T-helper 17 cell (primary cell): ENCODE data around the gene FOXF1. TPM values are rescaled to one million over a fixed set of nuclear protein-coding genes. Genes with fewer than 3 reads are reported as not detected.

ENCODE experiments used
- ATAC-seq: fragments of 150-1000 bp; cut with Tn5 transposase; 2 replicates; pipeline ENCODE4 v1.10.0; 2021; ENCODE audit warnings: mild to moderate bottlenecking, moderate library complexity
- DNase-seq, 3 donors: peaks; one replicate each; pipeline versions ENCODE4 v3.0.0 to v3.0.0-alpha.2; 2020 to 2021
- H3K9me3 ChIP-seq: one replicate; pipeline ENCODE4 v1.7.0; 2013; ENCODE audit warnings: low read length, mild to moderate bottlenecking; ENCODE audit not compliant: control insufficient read depth, poor library complexity, severe bottlenecking
- H3K27ac Mint-ChIP-seq: one replicate; pipeline ENCODE4 v1.8.0; 2022; ENCODE audit warnings: mild to moderate bottlenecking, moderate library complexity, mixed read lengths
- H3K27me3 Mint-ChIP-seq: one replicate; pipeline ENCODE4 v1.8.0; 2022; ENCODE audit warnings: mixed read lengths
- H3K36me3 Mint-ChIP-seq: one replicate; pipeline ENCODE4 v1.8.0; 2022; ENCODE audit warnings: low read depth, mixed read lengths
- H3K4me1 Mint-ChIP-seq: one replicate; pipeline ENCODE4 v1.8.0; 2022; ENCODE audit warnings: mild to moderate bottlenecking, mixed read lengths
- H3K4me3 Mint-ChIP-seq: one replicate; pipeline ENCODE4 v1.8.0; 2022; ENCODE audit warnings: mild to moderate bottlenecking, moderate library complexity, mixed read lengths
- total RNA-seq, 4 donors: library from RNA in 2 of 4; stranded (reverse) in 2 of 4; gene quantifications; one replicate each; pipeline ENCODE4 v1.2.3 and lab custom pipeline; 2022 to 2026

FOXF1 gene
- total RNA-seq, 2 donors from 2014 or later, result not detected

GRCh38 chr16:86563469-86564345, 53.4 kb downstream of the FOXF1 start:
- peak; percentile 98 for ATAC-seq
- DNase-seq, result peak; percentile 68 to 81 (median 75)
- peak overlapping the region; percentile 79 for H3K4me3 Mint-ChIP-seq
- H3K36me3 Mint-ChIP-seq, result peaks cover 4% of the 10 kb centered on the region
- peaks cover 56% of the 10 kb centered on the region for H3K27me3 Mint-ChIP-seq
- H3K9me3 ChIP-seq, result no peaks in the 10 kb centered on the region
- no peak overlapping the region for H3K27ac Mint-ChIP-seq
- H3K4me1 Mint-ChIP-seq, result peaks cover 9% of the 10 kb centered on the region

Other genes with a start within 250 kb of the FOXF1 start
- gene MTHFSD, start 44.7 kb downstream of the FOXF1 start, total RNA-seq, result 10 to 100 TPM; 10.8 to 13.1 TPM
- gene FOXC2, start 56.3 kb downstream of the FOXF1 start, total RNA-seq, result not detected
- gene FOXL1, start 68.0 kb downstream of the FOXF1 start, total RNA-seq, result under 1 TPM in 1 of 2 donors, not detected in 1; 0.13 TPM